Hematopoietic multipotent progenitor cell treated with erythropoietin and hydrocortisone succinate and interleukin-3 and kit ligand, for 8 days (in vitro differentiated cells): ENCODE measurements around the gene MRPL28.
"Not testable (repeated sequence)": the region's sequence is repeated elsewhere in the genome, so short reads cannot be mapped to it uniquely, and the experiment has no call there.

Source experiments
- DNase-seq: peaks from one replicate; pipeline ENCODE4 v3.0.0-alpha.2; 2015

Gene MRPL28

DNA sequence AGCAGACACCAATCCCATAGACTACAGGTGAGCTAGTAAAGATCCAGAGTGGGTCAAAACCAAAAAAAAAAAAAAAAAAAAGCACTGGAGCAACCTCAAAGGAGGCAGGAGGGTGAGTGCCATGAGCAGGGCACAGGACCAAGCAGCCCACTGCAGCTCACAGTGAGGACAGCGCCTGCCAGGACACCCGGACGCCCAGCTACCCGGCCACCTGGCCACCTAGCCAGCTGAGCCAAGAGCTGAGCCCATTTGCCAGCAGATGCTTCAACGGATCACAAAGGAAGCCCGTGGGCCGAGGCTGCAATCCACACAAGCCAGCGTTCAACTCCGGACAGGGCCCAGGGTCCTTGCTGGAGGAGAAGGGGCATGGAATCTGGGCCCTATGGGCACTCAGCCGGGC lies 32.9 kb downstream of the MRPL28 start:
- DNase-seq: no peak

DNA sequence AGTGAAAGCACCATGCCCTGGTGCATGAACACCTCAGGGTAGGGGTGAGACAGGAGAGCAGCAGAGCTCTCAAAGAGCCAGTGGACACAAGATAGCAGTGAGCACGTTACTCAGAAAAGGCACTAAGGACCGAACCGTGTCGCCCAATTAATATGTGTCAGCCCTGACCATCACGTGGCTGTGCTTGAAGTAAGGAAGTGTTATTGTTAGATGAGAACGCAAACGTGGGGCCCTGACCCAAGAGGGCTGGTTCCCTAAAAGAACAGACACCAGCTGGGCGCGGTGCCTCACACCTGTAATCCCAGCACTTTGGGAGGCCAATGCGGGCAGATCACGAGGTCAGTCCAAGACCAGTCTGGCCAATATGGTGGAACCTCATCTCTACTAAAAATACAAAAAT lies 34.1 kb downstream of the MRPL28 start:
- DNase-seq: no peak

DNA sequence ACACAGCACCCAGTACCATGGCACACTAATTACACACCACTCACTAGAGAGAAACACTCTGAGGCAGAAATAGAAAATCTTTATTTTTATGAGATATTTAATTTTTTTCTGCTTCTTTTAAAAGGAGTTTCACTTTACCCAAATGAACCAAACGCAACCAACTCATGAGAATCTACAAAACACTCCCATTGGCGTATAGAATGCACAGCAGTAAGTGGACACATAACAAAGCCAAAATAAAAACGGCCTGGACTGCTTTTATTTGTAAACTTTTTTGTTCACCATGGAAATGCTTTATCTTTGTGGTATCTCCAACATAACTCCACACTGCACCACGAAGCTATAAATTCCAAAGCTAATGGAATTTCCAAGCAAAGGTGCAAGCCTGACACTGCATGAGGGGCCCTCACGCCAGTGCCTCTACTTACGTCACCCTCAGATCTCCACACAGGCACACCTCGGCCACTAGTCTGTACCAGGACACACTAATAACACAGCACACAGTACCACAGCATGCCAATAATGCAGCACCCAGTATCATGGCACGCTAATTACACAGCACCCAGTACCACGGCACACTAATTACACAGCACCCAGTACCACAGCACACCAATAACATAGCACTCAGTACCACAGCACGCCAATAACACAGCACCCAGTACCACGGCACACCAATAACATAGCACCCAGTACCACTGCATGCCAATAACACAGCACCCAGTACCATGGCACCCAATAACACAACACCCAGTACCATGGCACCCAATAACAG lies 35.3 kb downstream of the MRPL28 start:
- not testable (repeated sequence) for DNase-seq

DNA sequence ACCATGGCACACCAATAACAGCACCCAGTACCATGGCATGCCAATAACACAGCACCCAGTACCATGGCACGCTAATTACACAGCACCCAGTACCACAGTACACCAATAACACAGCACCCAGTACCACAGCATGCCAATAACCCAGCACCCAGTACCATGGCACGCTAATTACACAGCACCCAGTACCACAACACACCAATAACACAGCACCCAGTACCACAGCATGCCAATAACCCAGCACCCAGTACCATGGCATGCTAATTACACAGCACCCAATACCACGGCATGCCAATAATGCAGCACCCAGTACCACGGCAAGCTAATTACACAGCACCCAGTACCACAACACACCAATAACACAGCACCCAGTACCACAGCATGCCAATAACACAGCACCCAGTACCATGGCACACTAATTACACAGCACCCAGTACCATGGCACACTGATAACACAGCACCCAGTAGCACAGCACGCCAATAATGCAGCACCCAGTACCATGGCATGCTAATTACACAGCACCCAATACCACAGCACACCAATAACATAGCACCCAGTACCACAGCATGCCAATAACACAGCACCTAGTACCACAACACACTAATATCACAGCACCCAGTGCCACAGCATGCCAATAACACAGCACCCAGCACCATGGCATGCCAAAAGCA lies 36.0 kb downstream of the MRPL28 start:
- DNase-seq: not testable (repeated sequence)

DNA sequence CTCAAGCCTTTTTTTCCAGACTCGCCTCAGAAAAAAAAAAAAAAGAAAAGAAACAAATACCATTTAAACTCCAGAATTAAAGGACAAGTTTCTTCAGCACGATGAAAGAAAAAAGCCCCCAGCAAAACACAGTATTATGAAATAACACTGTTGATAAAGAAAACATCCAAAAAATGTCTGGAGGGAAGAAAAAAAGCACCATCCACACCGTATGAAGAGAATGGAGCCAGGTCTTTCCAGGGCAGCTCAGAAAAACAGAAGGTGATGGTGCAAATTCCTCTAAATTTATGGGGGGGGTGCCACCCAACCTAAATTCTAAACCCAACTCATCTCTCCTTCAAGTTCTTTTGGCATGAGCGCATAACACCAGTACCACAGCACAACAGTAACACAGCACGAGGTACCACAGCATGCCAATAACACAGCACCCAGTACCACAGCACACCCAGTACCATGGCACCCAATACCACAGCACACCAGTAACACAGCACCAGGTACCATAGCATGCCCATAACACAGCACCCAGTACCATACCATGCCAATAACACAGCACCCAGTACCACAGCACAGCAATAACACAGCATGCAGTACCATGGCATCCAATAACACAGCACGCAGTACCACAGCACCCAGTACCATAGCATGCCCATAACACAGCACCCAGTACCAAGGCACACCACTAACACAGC lies 36.8 kb downstream of the MRPL28 start:
- DNase-seq: no peak

DNA sequence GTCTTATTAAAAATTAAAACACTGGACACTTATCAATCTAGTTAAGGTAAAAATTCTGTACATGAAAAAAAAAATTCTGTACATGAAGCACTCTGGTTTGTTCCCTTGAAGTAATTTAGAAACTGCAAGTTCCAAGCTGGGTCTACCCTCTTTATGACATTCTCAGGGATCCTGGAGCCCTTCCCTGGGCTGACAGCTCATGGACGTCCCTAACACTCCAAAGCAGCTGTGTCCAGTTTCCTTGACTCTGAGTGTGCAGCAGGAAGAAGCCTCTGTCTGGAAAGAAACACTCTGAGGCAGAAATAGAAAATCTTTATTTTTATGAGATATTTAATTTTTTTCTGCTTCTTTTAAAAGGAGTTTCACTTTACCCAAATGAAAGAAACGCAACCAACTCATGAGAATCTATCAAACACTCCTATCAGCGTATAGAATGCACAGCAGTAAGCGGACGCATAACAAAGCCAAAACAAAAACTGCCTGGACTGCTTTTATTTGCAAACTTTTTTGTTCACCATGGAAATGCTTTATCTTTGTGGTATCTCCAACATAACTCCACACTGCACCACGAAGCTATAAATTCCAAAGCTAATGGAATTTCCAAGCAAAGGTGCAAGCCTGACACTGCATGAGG lies 39.0 kb downstream of the MRPL28 start:
- DNase-seq: not testable (repeated sequence)

DNA sequence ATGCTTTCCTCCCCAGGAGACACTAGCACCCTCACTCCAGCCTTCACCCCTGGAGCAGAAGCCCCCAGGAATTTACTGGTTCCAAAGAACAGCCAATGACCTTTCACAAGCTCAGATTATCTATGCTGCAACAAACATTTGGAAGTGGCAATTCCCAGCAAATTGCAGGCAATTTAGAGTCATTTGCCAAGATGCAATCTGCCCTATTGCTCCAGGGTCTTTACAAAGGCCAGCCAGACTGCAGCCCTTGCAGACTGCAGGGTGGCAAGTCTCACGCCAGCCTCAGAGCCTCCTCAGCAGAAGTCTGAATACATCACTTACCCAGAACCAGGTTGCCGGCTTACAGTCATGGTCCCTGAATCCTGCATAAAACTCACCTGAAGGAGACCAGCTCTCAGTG lies 39.6 kb downstream of the MRPL28 start:
- no peak for DNase-seq

DNA sequence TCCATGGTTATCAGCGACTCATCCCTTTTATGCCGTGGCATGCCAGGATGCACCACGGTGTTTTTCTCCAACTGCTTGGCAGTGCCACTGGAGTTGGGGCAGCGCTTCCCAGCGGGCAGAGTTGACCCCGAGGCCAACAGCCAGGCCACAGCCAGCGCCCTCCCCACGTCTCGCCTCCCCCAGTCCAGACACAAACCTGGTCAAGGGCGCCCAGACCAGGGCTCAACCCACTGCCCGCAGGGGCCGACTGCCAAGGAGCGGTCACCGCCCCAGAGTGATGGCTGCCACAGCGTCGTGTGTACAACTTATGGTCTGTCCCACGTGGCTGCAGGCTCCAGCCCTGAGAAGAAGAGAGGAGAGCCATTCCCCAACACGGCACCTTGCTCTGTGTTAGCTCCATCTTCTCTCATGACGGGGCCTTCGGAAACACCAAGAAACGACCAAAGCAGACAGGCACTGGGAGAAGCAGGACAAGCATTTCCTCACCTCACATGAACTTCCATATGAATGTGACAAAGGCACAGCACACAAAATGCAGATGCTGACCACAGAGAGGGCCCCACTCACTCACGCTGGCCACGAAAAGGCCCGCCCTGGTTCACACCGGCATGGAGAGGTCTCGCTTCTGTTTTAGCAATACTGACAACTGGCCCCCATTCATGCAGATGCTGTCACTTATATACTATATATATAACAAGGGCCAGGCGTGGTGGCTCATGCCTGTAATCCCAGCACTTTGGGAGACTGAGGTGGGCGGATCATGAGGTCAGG lies 44.8 kb downstream of the MRPL28 start:
- no peak for DNase-seq

DNA sequence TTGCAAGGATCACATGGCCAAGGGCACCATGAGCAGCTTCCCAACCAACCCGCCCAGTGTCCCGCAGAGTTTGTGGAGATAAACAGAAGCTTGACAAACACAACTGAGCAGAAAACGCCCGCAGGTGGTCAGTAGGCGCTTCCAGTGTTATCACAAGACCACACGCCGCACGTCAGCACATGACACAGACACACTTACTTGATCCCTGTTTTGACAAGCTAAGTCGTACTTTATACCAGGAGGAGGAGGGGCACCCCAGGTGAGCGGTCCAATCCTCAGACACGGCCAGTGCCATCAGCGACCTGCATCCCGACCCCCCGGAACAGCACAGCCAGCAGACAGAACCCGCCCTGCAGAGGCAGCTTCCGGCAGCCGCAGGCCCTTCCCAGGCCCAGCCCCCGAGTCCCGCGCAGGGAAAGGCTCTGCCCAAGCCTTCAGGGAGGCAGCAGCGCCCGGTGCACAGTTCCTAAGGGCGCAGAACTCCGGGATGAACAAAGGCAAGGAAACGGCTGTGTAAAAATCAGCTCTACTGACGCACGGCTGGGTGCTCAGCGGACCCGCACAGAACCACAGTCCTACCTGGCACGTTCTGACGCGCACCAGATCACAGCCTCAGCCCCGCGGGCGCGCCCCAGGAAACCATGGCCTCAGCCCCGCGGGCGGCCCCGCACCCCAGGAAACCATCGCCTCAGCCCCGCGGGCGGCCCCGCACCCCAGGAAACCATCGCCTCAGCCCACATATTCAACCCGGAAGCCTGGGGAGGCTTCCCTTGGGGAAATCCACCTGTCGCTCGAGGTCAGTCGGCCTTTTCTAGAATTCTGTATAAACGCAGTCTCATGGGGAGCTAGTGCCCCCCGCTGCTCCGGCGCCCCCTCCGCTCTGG lies 45.6 kb downstream of the MRPL28 start:
- DNase-seq: peak; percentile 97

DNA sequence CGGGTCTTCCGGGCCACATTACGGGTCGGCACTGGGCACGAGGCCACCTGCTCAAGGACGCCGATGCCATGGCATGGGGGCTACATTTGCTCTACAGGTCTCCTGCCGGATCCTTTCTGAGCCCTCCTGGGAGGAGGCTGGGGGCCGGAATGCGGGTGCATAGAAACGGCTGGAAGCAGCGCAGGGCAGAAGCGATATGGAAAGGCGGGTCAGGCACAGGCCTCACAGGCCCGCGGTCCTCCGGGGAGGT lies 46.2 kb downstream of the MRPL28 start:
- DNase-seq: no peak

DNA sequence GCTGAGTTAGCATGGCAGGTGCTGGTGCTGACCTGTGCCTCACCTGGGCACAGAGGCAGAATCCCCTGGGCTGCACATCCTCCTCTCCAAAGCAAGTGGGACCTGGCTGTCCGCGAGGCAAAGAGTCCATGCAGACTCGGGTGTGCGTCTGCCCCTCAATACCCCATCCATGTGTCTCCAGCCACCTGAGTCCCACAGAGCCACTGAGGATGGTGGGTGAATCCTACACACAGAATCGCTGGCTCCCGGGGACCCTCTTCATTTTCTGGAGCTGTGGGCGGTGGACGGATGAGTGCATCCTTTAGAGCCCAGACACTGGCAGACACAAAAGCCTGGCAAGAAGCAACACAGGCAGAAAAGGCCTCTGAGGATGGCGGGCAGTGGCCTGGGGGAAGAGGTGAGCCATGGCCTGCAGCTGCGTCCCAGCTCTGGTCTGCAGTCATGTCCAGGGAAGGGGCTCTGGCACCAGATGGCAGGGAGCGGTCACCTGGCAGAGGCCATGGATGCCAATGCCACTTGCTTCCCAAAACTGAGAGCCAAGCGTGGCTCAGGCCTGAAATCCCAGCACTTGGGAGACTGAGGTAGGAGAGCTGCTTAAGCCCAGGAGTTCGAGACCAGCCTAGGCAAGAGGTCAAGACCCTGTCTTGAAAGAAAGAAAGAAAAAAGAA lies 47.7 kb downstream of the MRPL28 start:
- DNase-seq: no peak

DNA sequence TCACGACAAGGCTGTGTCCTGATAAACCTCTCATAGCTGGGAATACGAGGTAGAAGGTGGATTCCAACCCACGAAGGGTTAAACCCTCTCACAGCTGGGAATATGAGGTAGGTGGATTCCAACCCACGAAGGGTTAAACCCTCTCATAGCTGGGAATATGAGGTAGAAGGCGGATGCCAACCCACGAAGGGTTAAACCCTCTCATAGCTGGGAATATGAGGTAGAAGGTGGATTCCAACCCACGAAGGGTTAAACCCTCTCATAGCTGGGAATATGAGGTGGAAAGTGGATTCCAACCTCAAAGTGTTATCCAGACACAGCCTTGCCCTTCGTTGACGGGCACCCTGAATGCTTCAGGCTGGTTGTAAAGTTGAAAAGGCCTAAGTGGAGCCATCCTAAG lies 48.8 kb downstream of the MRPL28 start:
- DNase-seq: no peak

DNA sequence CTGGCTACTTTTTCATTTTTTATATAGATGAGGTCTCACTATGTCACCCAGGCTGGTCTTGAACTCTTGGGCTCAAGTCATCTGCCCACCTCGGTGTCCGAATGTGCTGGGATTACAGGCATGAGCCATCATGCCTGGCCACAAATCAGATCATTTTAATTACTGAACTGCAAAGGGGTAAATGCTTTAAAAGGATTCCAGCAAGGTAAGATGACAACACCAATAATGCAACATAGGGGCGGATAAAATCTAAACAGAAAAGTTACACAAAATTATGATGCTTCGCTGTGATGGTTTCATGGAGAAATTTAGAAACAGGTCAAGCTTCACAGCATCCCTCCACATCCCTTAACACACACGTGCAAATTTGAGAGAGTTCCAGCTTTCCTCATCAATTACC lies 50.1 kb downstream of the MRPL28 start:
- no peak for DNase-seq

DNA sequence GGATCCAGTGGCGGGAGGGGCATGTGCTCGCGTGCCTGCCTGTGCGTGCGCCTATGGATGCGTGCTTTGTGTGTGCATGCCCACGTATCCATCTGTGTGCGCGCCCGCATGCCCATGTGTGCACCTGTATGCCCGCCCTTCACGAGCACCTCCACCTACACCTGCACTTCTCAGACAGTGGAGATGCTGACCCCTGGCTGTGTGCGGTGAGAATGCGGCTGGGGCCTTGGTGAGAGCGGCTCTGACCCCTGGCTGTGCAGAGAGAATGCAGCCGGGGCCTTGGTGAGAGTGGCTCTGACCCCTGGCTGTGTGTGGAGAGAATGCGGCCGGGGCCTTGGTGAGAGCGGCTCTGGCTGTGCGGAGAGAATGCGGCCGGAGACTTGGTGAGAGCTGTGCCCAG lies 51.7 kb downstream of the MRPL28 start:
- no peak for DNase-seq

DNA sequence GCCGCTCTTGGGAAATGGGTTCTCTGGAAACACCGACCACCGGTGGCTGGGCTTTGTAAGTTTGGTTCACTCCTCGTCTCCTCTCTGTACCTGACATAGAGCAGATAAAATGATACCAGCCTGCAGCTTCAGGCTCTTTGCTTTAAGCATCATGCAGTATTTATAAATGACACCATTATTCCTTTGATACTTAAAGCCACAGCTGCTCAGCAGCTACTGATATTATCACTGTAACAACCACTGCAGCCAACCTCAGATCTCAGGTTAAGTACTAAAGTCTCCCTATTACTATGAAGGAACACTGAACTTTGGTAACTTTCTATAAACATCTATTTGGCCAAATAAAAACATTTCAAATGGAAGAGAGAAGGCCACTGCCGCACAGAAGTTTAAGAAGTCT lies 52.8 kb downstream of the MRPL28 start:
- DNase-seq: no peak
